ENCODE results near the gene NINJ1.

- no peak for TF ChIP-seq REST (IDR thresholded peaks at IDR 0.05; ENCODE audit: insufficient read depth in 1 of 2, low read depth in 2 of 2, low read length in 2 of 2)
- TF ChIP-seq POLR2AphosphoS5 (IDR thresholded peaks at IDR 0.05; ENCODE audit: low read depth, low read length) = no peak
- TF ChIP-seq FOXP2 (optimal IDR thresholded peaks at IDR 0.05; ENCODE audit: borderline replicate concordance, extremely low read depth, extremely low read length, insufficient read depth) = no peak
- no peak for TF ChIP-seq TAF1 (IDR thresholded peaks at IDR 0.05; ENCODE audit: borderline replicate concordance, insufficient read depth, low read length)
These were observed 56.7 kb downstream of the NINJ1 start for GRCh38 chr9:93077367-93077766.
